Measurements from ENCODE around the gene NTRK1.
A peak's percentile ranks its signal among the peaks of the same experiment; 100 is the strongest.

- TF ChIP-seq NFE2L2 (IDR thresholded peaks at IDR 0.05; ENCODE audit: low read depth, low read length): no peak
- TF ChIP-seq MAZ (IDR thresholded peaks at IDR 0.05; ENCODE audit: borderline replicate concordance, low read depth, low read length): no peak
- TF ChIP-seq, protein P1, sequence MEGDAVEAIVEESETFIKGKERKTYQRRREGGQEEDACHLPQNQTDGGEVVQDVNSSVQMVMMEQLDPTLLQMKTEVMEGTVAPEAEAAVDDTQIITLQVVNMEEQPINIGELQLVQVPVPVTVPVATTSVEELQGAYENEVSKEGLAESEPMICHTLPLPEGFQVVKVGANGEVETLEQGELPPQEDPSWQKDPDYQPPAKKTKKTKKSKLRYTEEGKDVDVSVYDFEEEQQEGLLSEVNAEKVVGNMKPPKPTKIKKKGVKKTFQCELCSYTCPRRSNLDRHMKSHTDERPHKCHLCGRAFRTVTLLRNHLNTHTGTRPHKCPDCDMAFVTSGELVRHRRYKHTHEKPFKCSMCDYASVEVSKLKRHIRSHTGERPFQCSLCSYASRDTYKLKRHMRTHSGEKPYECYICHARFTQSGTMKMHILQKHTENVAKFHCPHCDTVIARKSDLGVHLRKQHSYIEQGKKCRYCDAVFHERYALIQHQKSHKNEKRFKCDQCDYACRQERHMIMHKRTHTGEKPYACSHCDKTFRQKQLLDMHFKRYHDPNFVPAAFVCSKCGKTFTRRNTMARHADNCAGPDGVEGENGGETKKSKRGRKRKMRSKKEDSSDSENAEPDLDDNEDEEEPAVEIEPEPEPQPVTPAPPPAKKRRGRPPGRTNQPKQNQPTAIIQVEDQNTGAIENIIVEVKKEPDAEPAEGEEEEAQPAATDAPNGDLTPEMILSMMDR (conservative IDR thresholded peaks at IDR 0.05; ENCODE audit: low read depth, low read length): peak; percentile 34
- no peak for TF ChIP-seq RAD21 (IDR thresholded peaks at IDR 0.05; ENCODE audit: low read length)
- TF ChIP-seq POLR2A (IDR thresholded peaks at IDR 0.05; ENCODE audit: low read depth, low read length): no peak
- TF ChIP-seq CEBPB (IDR thresholded peaks at IDR 0.05; ENCODE audit: low read depth, low read length): no peak
- TF ChIP-seq RCOR1 (IDR thresholded peaks at IDR 0.05; ENCODE audit: insufficient replicate concordance, low read length): no peak
- peak; percentile 78 for TF ChIP-seq USF2 (IDR thresholded peaks at IDR 0.05; ENCODE audit: low read depth, low read length)
- no peak for TF ChIP-seq RFX5 (IDR thresholded peaks at IDR 0.05; ENCODE audit: low read depth, low read length)
- TF ChIP-seq SMC3 (IDR thresholded peaks at IDR 0.05; ENCODE audit: low read depth, low read length): no peak
- TF ChIP-seq CHD1 (IDR thresholded peaks at IDR 0.05; ENCODE audit: low read depth, low read length): no peak
Observed at GRCh38 chr1:156813750-156814570, 46.7 kb upstream of the NTRK1 start.
